Measurements from ENCODE around the gene CLN5.
A peak's percentile ranks its signal among the peaks of the same experiment; 100 is the strongest.

CLN5 gene

DNA sequence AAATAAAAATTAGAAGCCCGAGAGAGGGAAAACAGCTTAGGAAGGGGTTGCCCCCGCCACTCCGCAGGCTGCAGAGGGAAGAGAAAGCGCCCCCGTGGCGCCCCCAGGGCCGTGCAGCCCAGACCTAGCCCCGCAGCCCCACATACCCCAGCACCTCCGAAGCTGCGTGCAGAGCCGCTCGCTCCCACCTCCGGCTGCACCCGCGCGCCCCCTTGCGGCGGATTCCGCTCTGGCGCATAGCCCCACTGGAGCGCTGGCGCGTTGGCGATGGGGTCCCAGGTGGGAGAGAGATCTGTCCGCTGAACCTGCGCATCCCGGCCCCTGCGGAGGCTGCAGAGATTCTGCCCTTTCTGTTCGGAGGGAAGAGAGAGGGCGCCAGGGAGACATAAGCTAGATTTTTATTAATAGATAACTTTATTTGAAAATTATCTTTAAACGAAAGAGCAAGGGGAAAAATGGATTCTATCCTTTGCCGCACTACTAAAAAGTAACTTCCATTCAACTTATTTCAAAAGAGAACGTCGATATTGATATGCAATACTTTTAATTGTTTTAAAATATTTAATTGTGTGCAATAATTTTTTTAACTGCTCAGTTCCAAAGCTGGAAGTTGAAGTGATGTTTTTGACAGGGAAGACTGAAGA lies 11.7 kb upstream of the CLN5 start:
- TF ChIP-seq, protein P1, sequence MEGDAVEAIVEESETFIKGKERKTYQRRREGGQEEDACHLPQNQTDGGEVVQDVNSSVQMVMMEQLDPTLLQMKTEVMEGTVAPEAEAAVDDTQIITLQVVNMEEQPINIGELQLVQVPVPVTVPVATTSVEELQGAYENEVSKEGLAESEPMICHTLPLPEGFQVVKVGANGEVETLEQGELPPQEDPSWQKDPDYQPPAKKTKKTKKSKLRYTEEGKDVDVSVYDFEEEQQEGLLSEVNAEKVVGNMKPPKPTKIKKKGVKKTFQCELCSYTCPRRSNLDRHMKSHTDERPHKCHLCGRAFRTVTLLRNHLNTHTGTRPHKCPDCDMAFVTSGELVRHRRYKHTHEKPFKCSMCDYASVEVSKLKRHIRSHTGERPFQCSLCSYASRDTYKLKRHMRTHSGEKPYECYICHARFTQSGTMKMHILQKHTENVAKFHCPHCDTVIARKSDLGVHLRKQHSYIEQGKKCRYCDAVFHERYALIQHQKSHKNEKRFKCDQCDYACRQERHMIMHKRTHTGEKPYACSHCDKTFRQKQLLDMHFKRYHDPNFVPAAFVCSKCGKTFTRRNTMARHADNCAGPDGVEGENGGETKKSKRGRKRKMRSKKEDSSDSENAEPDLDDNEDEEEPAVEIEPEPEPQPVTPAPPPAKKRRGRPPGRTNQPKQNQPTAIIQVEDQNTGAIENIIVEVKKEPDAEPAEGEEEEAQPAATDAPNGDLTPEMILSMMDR (IDR thresholded peaks at IDR 0.05; ENCODE audit: insufficient read depth, low read length, missing control alignments): peak; percentile 100
- CTCF ChIA-PET: interaction anchor here (0.6 to 6.9 kb wide), 30 partner anchors 11 to 666 kb away, joined by 3 to 106 read pairs (median 5); partner anchors contain the start of genes CLN5, FBXL3 and KCTD12
- H3K4me3 ChIP-seq (ENCODE audit: low read depth, low read length): peak overlapping the region; percentile 49
- POLR2A ChIA-PET: no interaction called here
- DNase-seq (ENCODE audit: low read depth, low spot score): no peak

DNA sequence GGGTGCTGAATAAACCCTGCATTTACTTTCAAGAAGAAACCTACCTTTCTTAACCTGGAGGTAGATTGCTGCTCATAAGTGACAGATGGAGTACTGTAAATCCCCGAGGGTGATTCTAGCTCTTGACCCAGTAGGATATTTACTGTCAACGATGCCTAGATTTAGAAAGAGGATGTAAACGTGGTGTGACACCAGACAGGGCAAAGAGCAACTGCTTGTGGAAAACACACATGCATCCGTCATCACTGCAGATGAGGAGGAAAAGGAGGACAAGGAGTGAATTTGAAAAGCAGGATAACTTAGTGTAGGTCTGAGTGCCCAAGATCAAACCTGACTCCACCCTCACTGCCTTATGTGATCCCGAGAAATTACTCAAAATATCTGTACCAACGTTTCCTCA lies 9.8 kb upstream of the CLN5 start:
- ChIA-PET CTCF (interaction anchor here (0.9 to 6.9 kb wide), 6 partner anchors 9 to 45 kb away, joined by 3 to 106 read pairs (median 12); partner anchors contain the start of genes CLN5 and FBXL3), POLR2A (no interaction called here)
- no peak for DNase-seq (ENCODE audit: low read depth, low spot score)
- H3K4me3 ChIP-seq (ENCODE audit: low read depth, low read length): no peak overlapping the region
- TF ChIP-seq, protein P1 (IDR thresholded peaks at IDR 0.05; ENCODE audit: insufficient read depth, low read length, missing control alignments): no peak

DNA sequence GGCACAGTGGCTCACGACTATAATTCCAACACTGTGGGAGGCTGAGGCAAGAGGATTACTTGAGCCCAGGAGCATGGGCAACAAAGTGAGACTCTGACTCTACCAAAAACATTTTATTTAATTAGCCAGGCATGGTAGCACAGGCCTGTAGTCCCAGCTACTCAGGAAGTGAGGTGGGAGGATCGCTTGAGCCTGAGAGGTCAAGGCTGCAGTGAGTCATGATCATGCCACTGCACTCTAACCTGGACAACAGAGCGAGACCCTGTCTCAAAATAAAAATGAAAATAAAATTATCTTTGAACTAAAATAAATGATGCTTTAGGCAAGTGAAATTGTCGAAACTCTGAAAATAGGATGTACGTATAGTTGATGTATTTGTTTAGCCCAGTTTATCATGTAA lies 8.2 kb upstream of the CLN5 start:
- TF ChIP-seq, protein P1 (IDR thresholded peaks at IDR 0.05; ENCODE audit: insufficient read depth, low read length, missing control alignments): no peak
- H3K4me3 ChIP-seq (ENCODE audit: low read depth, low read length): no peak overlapping the region
- DNase-seq (ENCODE audit: low read depth, low spot score): no peak
- POLR2A ChIA-PET: no interaction called here
- CTCF ChIA-PET: no interaction called here

DNA sequence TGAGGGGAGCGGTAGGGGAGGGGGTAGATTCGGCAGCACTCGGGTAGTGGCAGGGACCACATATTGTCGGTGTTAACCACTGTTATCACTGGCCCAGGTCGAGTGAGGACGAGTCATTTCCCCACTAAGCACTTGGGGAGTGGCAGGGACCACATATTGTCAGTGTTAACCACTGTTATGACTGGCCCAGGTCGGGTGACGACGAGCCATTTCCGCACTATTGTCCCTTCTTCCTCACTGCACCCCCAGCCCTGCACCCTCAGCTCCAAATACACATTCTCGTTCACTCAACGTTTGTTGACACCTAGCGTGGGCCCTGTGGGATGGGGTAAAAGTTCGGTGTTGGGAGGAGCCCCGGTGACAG lies 467 bp upstream of the CLN5 start:
- H3K4me3 ChIP-seq (ENCODE audit: low read depth, low read length): peak overlapping the region; percentile 89
- DNase-seq (ENCODE audit: low read depth, low spot score): no peak
- CTCF ChIA-PET: interaction anchor here (4.3 to 9.3 kb wide), 2 partner anchors 12 to 13 kb away, joined by 41 to 106 read pairs; no protein-coding TSS in a partner anchor
- TF ChIP-seq, protein P1 (IDR thresholded peaks at IDR 0.05; ENCODE audit: insufficient read depth, low read length, missing control alignments): no peak
- POLR2A ChIA-PET: interaction anchor here (0.6 kb wide), 3 partner anchors 9 to 237 kb away, joined by 3 read pairs; no protein-coding TSS in a partner anchor

DNA sequence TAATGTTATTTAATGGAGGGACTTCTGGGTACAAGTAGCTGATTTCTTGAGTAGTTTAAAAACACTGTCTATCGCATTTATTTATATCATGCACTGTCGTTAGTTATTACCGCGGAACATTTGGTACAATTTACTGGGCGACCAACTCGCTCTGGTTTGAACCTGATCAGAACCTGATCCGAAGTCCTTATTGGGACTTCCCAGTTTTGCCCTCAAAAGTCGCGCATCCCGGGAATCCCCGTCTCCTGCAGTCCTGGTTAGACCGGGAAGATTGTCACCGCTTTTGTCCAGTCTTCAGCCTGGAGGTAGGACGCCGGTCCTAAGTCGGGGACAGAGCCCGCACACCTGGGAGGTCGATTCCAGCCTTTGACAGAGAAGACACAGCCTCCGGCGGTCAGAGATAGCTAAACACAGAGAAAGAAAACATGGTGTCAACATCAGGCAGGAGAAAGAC lies 694 bp downstream of the CLN5 start:
- no peak for DNase-seq (ENCODE audit: low read depth, low spot score)
- CTCF ChIA-PET: interaction anchor here (1.5 to 9.3 kb wide), 3 partner anchors 11 to 23 kb away, joined by 3 to 106 read pairs (median 41); no protein-coding TSS in a partner anchor
- POLR2A ChIA-PET: interaction anchor here (1.2 kb wide), 1 partner anchor 33 kb away, joined by 6 read pairs; no protein-coding TSS in a partner anchor
- peak overlapping the region; percentile 89 for H3K4me3 ChIP-seq (ENCODE audit: low read depth, low read length)
- TF ChIP-seq, protein P1 (IDR thresholded peaks at IDR 0.05; ENCODE audit: insufficient read depth, low read length, missing control alignments): no peak

DNA sequence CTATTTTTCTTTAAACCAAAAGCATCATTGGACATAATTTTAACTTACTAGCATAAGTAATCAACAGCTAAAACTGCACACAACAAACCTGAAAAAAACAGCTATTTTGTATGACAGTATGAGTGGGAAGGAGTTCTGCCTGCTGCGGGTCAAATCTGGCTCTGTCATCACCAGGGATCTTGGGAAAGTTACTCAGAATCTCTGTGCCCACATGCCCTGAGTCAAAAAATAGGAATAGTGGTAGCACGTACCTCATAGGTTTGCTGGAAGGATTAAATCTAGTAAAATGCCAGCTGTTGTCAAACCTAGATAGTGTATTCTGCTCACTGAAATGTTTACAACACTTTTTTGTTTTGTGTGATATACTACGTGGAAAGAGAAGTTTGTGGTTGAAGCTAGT lies 1.1 kb downstream of the CLN5 start:
- DNase-seq (ENCODE audit: low read depth, low spot score): no peak
- POLR2A ChIA-PET: interaction anchor here (1.2 kb wide), 1 partner anchor 33 kb away, joined by 6 read pairs; no protein-coding TSS in a partner anchor
- TF ChIP-seq, protein P1 (IDR thresholded peaks at IDR 0.05; ENCODE audit: insufficient read depth, low read length, missing control alignments): no peak
- CTCF ChIA-PET: interaction anchor here (1.5 to 9.3 kb wide), 3 partner anchors 11 to 22 kb away, joined by 3 to 106 read pairs (median 41); no protein-coding TSS in a partner anchor
- peak overlapping the region; percentile 89 for H3K4me3 ChIP-seq (ENCODE audit: low read depth, low read length)

All from AG04449 (cell line).